Left renal pelvis (tissue), 4 donors: ENCODE results near the gene CREM. TPM values are rescaled to one million over a fixed set of nuclear protein-coding genes. Genes with fewer than 3 reads are reported as not detected.

Experiments
- DNase-seq, 4 donors: peaks; one replicate each; pipeline ENCODE4 v3.0.0-alpha.2; 2013; ENCODE audit warnings: low read depth in 4 of 4, low spot score in 3 of 4
- polyA plus RNA-seq, 4 donors: library from polyadenylated mRNA; unstranded; fragments of 120-200 nt; gene quantifications; one replicate each; pipeline ENCODE4 v1.2.1, GENCODE V29; 2013; ENCODE audit not compliant: insufficient read length in 4 of 4

Gene CREM
- polyA plus RNA-seq, 4 donors: 33.3 to 104 (median 48.5) TPM

- DNase-seq: no peak
Measured at GRCh38 chr10:35133586-35133985, 6.9 kb downstream of the CREM start.

DNA sequence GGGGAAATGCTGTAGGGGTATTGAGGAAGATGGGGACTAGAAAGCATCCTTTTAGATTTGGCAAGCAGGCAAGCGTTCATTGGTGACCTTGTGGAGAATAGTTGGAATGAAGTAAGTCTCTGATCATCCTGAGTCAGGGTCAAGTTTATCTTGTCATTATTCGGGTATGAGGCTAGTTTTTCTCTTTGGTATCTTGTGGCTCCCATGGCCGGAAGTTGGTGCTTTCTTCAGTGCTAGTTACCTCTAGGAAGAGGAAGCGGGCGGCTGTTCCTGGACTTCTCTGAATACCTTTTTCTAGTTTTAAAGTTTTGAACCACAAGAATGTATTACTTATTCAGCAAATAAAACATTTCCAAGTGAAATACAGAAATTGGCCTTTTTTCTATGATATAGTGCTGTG, 9.2 kb downstream of the CREM start:
- no peak for DNase-seq

DNA sequence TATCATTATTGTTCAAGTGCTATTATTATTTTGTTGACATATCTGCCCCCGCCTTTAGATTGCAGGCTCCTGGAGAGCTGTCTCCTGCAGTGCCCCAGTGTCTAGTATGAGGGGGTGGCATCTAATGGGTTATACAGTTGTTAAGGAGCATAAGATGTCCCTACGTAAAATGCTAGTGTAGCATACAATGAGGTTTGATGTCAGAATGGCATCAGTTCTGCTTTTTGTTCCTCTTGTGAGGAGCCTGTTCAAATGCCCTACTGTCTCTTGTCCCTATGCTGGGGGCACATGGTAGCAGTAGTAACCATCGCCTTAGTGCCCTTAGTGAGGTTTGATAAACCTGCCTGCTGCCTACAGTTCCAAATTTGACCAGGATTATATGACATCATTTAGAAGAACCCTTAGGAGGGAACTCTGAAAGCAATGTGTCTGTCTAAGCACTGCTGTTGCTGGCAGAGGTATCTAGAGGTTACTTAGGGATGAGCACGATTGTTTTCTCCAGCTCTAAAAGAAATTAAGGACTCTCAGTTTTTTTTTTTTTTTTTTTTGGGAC, 9.7 kb downstream of the CREM start:
- no peak for DNase-seq

GRCh38 chr10:35140126-35140525, 13.5 kb downstream of the CREM start:
- DNase-seq: no peak

DNA sequence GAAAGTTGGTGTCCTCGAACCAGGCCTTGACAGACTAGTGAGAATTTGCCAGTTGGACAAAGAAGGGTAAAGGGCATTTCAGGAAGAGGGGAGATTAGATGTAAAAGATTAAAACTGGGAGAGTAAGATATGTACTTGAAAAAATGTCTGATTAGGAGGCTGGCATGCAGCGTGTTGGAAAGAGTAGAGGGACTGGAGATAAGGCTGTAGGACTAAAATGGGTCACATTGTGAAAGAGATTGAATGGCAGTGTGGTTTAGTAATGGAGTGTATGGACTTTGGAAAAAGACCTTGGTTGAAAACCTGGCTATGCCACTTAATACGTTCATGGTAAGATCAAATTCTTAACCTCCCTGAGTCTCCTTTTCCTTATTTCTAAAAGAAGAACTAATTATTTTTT, 14.1 kb downstream of the CREM start:
- DNase-seq: no peak

DNA sequence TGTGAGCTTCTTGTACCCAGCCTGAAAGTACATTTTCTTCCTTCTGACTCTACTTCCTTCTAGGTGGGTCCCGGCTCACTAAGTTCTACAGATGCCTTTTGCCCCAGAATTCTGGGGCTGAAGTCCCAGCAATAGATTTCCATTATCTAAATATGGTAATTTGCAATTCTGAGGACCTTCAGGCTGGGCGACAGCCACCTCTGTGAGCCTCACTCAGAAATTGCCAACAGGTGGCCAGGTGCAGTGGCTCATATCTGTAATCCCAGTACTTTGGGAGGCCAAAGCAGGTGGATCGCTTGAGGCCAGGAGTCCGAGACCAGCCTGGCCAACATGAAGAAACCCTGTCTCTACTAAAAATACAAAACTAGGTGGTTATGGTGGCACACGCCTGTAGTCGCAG, 23.7 kb downstream of the CREM start:
- no peak for DNase-seq

DNA sequence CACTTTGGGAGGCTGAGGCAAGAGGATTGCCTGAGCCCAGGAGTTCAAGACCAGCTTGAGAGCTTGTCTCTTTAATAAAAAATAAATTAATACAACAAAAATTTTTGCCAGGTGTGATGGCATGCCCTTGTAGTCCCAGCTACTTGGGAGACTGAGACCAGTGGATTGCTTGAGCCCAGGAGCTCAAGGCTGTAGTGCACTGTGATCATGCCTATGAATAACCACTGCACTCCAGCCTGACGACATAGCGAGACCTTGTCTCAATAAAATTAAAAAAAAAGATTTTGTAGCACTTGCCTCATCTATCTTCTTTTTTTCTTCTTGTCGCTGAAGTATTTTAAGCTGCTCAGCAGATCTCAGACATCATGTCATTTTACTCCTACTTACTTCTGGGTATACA, 26.3 kb downstream of the CREM start:
- DNase-seq: no peak

DNA sequence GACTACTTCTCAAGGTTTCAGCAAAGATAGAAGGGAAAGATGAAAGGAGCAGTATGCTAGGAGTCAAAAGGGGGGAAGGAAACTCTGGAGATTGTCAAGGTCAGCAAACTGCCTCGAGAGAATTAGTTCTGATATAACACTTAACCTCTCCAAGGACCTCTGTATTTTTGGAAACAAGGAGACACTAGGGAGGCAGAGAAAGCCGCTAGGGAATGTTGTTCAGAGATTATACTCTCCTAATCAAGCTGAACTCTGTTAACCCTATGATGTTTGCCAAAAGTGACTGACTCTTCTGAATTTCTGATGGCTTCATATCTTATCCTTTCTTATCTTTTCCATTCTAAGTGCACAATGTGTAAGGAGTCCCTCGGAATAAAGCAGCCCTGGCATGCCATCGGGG, 27.1 kb downstream of the CREM start:
- no peak for DNase-seq

- DNase-seq: no peak
Measured at GRCh38 chr10:35160743-35161142, 34.1 kb downstream of the CREM start.

DNA sequence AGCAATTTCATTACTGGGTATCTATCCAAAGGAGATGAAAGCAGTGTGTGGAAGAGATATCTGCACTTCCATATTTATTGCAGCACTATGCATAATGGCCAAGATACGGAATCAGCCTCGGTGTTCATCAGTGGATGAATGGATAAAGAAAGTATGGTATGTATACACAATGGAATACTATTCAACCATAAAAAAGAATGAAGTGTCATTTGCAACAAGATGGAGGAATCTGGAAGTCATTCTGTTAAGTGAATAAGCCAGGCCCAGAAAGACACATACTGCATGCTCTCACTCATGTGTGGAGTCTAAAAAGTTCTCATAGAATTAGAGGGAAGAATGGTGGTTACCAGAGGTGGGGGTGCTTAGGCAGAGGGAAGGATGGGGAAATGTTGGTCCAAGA, 35.3 kb downstream of the CREM start:
- DNase-seq: no peak

GRCh38 chr10:35165136-35165535, 38.5 kb downstream of the CREM start:
- DNase-seq: no peak

- no peak for DNase-seq
Measured at GRCh38 chr10:35165811-35166210, 39.2 kb downstream of the CREM start.

- no peak for DNase-seq
Measured at GRCh38 chr10:35166607-35167006, 40.0 kb downstream of the CREM start.

DNA sequence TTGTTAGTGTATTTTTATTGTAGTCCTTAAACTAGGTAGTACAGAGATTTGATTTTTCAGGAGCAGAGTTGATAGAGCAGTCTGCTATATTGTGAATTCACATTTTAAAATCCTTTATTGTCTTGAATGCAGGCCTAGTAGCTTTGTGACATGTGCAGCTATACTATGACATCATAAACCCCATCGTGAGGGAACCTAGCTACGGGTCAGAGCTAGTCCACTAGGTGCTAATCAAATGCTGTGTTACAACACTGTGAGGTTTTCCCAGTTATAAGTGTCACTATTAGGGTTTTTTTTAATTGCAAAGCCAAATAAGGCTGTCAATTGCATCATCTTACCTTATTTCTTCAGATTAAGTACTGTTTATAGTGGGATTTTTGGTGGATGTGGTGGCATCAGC, 40.7 kb downstream of the CREM start:
- no peak for DNase-seq

- no peak for DNase-seq
Measured at GRCh38 chr10:35172146-35172545, 45.5 kb downstream of the CREM start.

DNA sequence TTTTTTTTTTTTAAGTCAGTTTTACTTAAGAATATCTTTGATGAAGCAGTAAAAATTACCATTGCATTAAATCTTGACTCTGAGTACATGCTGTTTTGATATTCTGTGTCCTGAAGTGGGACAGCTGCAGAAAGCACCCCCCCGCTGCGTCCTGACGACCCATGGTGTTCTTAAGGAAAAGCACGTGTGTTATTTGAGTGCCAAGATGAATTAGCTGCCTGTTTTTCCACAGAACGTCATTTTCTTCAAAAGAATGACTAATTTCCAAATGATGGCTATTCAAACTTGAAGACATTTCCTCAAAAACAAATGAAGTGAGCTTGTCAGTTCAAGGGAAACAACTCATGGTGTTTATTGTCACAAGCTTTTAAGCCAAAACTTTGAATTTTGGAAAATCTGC, 45.9 kb downstream of the CREM start:
- DNase-seq: no peak

- no peak for DNase-seq
Measured at GRCh38 chr10:35178331-35178730, 51.7 kb downstream of the CREM start.

- DNase-seq: no peak
Measured at GRCh38 chr10:35182631-35183510, 56.2 kb downstream of the CREM start.

DNA sequence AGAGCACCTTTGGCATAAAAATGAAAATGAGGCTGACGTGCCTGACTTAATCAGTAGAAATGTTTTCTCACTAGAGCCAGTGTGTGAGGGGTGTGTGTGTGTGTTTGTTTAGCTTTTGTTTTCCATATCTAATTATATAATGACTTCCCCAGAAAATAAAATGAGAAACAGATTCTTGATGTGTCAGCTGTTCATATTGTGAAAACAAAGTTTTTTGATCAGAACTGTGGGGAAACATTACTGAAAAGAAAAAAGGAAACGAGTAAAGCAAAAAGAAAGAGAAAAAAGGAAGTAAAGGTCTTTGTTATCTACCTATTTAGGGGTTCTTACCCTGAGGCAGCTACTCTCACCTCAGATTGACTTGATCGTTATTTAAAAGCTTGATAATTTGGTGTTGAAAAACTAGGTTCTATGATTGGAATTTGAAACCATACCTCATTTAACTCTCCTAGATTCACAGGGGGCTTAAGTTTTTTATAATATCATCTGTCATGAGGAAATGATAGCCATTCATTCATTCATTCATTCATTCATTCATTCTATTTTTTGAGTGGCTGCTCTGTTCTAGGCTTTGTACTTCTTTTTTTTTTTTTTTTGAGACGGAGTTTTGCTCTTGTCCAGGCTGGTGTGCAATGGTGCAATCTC, 58.0 kb downstream of the CREM start:
- no peak for DNase-seq

DNA sequence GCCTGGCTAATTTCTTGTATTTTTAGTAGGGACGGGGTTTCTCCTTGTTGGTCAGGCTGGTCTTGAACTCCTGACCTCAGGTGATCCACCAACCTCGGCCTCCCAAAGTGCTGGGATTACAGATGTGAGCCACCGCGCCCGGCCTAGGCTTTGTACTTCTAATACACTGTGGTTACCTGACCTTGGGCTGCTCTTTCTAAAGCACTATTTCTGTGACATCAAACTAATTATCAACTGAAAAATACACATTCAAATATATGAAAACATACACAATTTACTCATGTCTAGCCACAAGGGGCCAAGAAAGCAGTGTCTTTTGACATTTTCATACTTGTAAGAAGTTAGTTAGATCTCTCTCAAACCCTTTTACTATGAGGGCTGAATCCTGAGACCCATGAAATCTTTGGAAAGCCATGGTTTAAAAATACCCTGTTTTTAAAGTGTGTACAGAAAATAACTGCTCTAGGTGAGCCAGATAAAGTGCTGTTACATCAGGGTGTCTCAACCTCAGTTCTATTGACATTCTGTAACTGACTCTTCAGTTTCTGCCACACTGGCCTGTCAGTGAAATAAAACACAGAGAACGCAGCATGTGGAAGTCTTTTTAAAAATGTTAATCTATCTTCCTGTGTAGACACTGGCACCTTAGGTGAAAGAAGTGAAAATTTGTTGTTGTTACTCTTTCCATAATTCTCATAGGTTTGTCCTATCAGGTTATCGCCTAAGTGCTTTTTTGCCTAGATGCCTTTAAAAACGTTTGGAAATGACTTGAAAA, 58.8 kb downstream of the CREM start:
- no peak for DNase-seq

DNA sequence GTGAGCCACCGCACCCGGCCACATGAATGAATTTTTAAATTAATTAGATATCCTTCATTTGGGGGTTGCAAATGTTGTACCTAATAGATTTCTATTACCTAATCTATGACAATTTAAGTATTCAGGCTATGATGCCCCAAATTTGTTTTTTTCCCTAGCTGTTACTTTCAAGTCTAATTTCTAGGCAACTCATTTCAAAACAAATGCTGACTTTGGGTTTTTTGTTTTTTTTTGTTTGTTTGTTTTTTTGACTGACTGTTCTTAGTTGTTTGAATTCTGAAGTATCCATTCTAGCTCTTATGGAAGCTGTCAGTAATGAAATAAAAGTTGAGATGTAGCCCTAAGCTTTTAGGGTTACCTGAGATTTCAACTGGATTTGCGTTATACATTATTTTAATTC, 62.3 kb downstream of the CREM start:
- no peak for DNase-seq
